ENCODE data around the gene CDADC1. TPM values are rescaled to one million over a fixed set of nuclear protein-coding genes. Genes with fewer than 3 reads are reported as not detected.

Gene CDADC1
- total RNA-seq, 1 donor from 2014 or later = 0.96 TPM

GRCh38 chr13:49251326-49251725 lies 3.6 kb downstream of the CDADC1 start:
- peaks cover 0 to 5% of the 10 kb centered on the region in 2 donors for H3K4me1 ChIP-seq

GRCh38 chr13:49253310-49253709 lies 5.6 kb downstream of the CDADC1 start:
- Histone ChIP-seq H3K4me1 (peaks cover 0 to 5% of the 10 kb centered on the region in 2 donors), H3K27ac (no peak overlapping the region), H3K9me3 (no peaks in the 10 kb centered on the region), H3K4me3 (no peak overlapping the region), H3K36me3 (peaks cover 22% of the 10 kb centered on the region in 2 donors), H3K27me3 (no peaks in the 10 kb centered on the region)
- intact Hi-C loops (cut with DNase I) = no loop called here
- DNase-seq (ENCODE audit: low spot score in 2 of 2) = no peak
- no peak for TF ChIP-seq CTCF (IDR thresholded peaks at IDR 0.05)

More at GRCh38 chr13:49251326-49251725, 3.6 kb downstream of the CDADC1 start:
- Histone ChIP-seq H3K9me3 (no peaks in the 10 kb centered on the region), H3K27ac (no peak overlapping the region), H3K36me3 (peaks cover 12 to 14% of the 10 kb centered on the region in 2 donors), H3K4me3 (no peak overlapping the region), H3K27me3 (no peaks in the 10 kb centered on the region)
- TF ChIP-seq CTCF (IDR thresholded peaks at IDR 0.05) = no peak
- intact Hi-C loops (cut with DNase I) = no loop called here
- DNase-seq (ENCODE audit: low spot score in 2 of 2) = no peak

- Histone ChIP-seq H3K4me1 (peaks cover 0 to 5% of the 10 kb centered on the region in 2 donors), H3K27ac (no peak overlapping the region), H3K27me3 (no peaks in the 10 kb centered on the region), H3K9me3 (no peaks in the 10 kb centered on the region), H3K4me3 (no peak overlapping the region), H3K36me3 (peaks cover 22 to 24% of the 10 kb centered on the region in 2 donors)
- TF ChIP-seq CTCF (IDR thresholded peaks at IDR 0.05) = no peak
- intact Hi-C loops (cut with DNase I) = no loop called here
- no peak for DNase-seq (ENCODE audit: low spot score in 2 of 2)
Measured at GRCh38 chr13:49254007-49254406, 6.3 kb downstream of the CDADC1 start.

- no peak overlapping the region for H3K27ac ChIP-seq
- no peak for TF ChIP-seq CTCF (IDR thresholded peaks at IDR 0.05)
- no peak for DNase-seq (ENCODE audit: low spot score in 2 of 2)
- H3K27me3 ChIP-seq = no peaks in the 10 kb centered on the region
- H3K4me3 ChIP-seq = no peak overlapping the region
- H3K9me3 ChIP-seq = no peaks in the 10 kb centered on the region
- no peaks in the 10 kb centered on the region for H3K4me1 ChIP-seq
- intact Hi-C loops (cut with DNase I) = no loop called here
- H3K36me3 ChIP-seq = peaks cover 25 to 46% of the 10 kb centered on the region in 2 donors
Measured at GRCh38 chr13:49256841-49257240, 9.1 kb downstream of the CDADC1 start.

GRCh38 chr13:49258089-49258796 lies 10.5 kb downstream of the CDADC1 start:
- Histone ChIP-seq H3K27ac (peak overlapping the region in 1 of 2 donors; percentile 36), H3K36me3 (peaks cover 33 to 46% of the 10 kb centered on the region in 2 donors), H3K9me3 (no peaks in the 10 kb centered on the region), H3K4me3 (peak overlapping the region; percentile 25 to 35), H3K27me3 (no peaks in the 10 kb centered on the region), H3K4me1 (no peaks in the 10 kb centered on the region)
- no peak for DNase-seq (ENCODE audit: low spot score in 2 of 2)
- intact Hi-C loops (cut with DNase I) = no loop called here
- no peak for TF ChIP-seq CTCF (IDR thresholded peaks at IDR 0.05)

All from ascending aorta (tissue), 2 donors.